T-helper 9 cell (primary cell): Measurements from ENCODE around the gene SPHKAP.
"Not testable (repeated sequence)": the region's sequence is repeated elsewhere in the genome, so short reads cannot be mapped to it uniquely, and the experiment has no call there.

ENCODE experiments used
- DNase-seq: peaks from one replicate; pipeline ENCODE4 v3.0.0-alpha.2; 2020
- total RNA-seq, 2 donors: gene quantifications; one replicate each; lab custom pipeline; 2026; lab: John Stamatoyannopoulos, UW

The SPHKAP gene
- 0 reads per million in 2 donors for total RNA-seq

DNA sequence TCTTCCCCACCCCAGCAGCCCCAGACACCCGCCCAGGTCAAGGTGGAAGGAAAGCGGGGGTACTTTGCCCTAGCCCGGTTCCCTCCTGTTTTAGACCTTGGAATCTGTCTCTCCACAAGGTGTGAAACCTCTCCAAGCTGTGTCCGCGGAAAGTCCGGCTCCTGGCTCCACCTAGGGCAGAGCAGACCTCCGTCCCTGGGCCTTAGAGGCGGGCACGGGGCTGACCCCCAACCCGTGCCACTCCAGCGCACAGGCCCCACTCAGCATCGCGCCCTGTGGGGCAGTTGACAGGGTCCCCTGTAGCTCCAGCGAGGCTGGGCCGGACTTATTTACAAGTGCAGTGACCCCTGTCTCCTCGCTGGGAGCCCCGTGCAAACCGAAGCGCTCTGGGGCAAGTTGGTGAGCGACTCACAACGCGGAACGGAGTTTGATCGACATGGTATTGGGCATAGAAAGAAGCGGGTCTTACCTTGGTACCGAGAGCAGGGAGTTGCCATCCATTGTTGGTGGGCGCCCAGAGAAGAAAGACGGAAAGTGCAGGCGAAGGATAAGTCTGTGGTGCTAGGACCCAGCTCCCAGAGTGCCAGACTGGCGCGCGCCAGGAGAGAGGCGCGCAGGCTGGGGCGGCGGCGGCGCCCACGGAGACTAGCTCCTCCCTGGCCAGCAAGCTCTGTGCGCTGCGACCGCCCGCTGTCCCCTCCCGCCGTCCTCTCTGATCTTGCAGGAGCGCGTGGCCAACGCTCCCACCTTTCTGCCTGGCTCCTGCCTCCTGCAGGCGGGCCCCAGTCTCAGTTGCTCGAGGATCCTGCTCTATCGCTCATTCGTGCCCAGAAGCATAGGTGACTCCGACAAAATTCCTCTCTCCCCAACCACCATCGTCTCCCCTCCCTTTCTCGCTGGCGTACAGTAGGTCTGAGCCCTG is at the start of gene SPHKAP:
SPHKAP (minus strand) TSS at position 590 of the 922 bp plus-strand sequence; CDS start at position 501, 89 bp downstream.
- DNase-seq, result no peak

GRCh38 chr2:228227466-228227865 is 46.0 kb upstream of the SPHKAP start:
- DNase-seq, result no peak

- no peak for DNase-seq
Observed at GRCh38 chr2:228224410-228224809, 42.9 kb upstream of the SPHKAP start.

GRCh38 chr2:228218593-228218992 is 37.1 kb upstream of the SPHKAP start:
- DNase-seq, result not testable (repeated sequence)

- DNase-seq, result no peak
Observed at GRCh38 chr2:228197504-228197903, 16.0 kb upstream of the SPHKAP start.

- no peak for DNase-seq
Observed at GRCh38 chr2:228180181-228181097, 1.0 kb downstream of the SPHKAP start.

DNA sequence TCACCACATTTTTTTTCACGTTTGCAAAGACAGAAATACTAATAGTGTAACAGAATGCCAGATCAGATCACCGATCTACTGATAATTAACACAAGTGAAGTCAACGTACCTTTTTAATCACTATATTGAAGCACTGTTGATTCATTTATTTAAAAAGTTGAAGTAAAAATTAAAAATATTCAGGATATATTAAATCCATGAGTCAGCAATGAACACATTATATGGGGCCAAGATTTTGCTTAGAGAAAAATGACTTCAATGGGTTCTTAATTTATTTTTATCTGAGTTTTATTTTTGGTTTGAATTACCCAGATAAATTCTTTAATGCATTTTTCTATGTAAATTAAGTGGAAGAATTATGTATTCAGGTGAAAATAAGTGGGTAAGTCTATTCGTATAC is 14.2 kb downstream of the SPHKAP start:
- no peak for DNase-seq

- DNase-seq, result no peak
Observed at GRCh38 chr2:228164718-228165117, 16.8 kb downstream of the SPHKAP start.

DNA sequence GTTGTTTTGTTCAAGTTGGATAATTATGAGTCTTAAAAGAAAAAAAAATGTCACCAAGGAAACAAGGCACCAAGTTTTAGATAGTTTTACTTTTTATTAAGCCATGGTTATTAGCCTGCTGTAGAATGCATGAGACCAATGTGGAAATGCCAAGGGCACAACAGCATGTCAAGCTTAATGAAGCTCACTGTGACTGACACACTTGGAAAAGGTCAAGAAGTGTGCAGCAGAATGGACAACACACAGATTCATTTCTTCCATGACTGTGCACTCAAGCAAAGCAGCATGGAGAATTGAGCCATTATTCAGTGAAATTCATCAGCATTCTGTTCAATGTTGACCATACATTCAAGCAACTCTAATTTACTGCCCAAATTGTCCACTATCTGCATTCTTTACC is 23.6 kb downstream of the SPHKAP start:
- DNase-seq, result no peak

DNA sequence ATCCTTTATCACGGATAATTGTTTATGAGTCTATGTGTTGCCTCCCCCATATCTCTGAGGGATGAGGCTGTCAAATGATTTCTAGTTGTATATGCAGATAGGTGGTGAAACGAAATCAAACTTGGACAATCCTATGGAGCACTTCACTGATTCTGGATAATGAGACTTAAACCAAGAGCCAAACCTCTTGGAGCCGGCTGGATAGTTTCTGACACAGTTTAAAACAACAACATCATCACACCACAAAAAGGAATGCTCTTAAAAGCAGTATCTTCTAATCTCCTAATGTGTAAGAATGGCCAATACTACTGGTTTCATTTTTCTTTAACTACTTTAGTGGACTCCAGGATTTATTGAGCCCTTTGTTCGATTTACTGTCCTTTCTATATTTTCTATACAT is 36.5 kb downstream of the SPHKAP start:
- no peak for DNase-seq

GRCh38 chr2:228140934-228141528 is 40.5 kb downstream of the SPHKAP start:
- no peak for DNase-seq

- DNase-seq, result no peak
Observed at GRCh38 chr2:228136027-228136426, 45.5 kb downstream of the SPHKAP start.

- no peak for DNase-seq
Observed at GRCh38 chr2:228135300-228135699, 46.2 kb downstream of the SPHKAP start.

DNA sequence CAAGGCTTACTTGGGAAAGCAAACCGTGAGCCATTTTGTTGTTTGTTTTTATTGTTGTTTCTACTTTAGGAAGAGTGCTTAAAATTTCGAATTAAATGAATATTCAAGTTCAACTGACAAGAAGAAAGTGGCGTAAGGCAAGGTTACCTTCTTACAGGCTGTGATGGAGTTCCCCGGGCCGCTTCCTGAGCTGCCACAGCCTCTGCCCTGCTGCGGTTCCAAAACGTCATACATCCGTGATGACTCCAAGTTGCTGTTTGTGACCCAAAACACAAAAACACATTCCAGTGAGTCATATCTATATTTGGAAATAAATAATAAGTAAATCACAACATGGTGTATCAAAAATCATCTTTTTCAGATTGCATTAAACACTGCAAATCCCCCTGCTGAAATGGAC is 49.7 kb downstream of the SPHKAP start:
- DNase-seq, result no peak

- no peak for DNase-seq
Observed at GRCh38 chr2:228126401-228126800, 55.1 kb downstream of the SPHKAP start.

DNA sequence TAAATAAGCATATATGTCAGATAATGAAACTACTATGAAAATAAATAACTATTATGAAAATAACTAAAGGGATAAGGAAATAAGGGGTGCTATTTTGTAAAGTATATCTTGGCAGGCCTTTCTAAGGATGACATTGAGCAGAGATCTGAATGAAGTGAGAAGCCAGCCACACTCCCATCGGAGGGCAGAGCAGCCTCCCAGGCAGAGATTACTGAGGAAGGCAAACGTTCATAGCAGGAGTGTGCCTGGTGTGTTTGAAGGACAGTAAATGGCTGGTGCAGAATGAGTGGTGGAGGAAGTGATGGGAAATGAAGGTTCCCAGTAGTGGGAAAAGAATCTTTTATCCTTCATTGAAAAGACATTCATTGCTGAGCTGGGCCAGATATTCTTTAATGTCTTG is 62.5 kb downstream of the SPHKAP start:
- DNase-seq, result no peak

- no peak for DNase-seq
Observed at GRCh38 chr2:228107846-228108245, 73.6 kb downstream of the SPHKAP start.

DNA sequence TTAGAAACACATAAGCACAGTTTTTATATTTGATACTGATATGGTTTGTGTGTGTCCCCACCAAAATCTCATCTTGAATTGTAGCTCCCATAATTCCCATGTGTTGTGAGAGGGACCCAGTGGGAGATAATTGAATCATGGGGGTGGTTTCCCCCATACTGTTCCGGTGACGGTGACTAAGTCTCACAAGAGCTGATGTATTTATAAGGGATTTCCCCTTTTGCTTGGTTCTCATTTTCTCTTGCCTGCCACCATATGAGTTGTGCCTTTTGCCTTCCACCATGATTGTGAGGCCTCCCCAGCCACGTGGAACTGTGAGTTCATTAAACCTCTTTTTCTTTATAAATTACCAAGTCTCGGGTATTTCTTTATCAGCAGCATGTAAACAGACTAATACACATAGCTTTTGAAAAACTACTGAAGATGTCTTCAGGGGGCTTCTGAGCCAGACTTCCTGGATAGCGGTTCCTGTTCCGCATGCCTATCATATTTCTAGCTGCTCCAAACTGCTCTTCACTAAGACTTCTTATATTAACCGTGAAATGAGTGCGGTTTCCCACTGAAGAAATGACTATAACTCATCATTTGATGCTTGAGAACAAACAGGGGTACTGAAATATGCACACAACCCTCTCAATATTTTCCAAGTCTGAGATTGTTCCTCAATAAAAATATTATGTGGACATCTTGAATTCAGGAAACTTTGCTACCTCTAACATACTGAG is 75.8 kb downstream of the SPHKAP start:
- DNase-seq, result no peak

DNA sequence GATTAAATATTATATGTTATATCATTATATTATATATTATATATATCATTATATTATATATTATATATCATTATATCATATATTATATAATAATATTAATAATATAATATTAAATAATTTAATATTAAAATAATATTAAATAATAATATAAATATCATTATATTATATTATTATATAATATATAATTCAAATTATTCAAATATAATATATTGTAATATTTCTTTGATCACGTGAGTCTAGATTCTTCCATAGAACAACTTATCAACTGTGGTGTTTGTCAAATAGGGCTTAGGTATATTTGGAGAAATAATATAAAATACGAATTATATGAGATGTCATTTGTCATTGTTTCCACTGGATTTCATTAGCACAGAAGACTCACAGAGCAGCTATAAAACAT is 77.3 kb downstream of the SPHKAP start:
- DNase-seq, result no peak

- no peak for DNase-seq
Observed at GRCh38 chr2:228103379-228103778, 78.1 kb downstream of the SPHKAP start.

DNA sequence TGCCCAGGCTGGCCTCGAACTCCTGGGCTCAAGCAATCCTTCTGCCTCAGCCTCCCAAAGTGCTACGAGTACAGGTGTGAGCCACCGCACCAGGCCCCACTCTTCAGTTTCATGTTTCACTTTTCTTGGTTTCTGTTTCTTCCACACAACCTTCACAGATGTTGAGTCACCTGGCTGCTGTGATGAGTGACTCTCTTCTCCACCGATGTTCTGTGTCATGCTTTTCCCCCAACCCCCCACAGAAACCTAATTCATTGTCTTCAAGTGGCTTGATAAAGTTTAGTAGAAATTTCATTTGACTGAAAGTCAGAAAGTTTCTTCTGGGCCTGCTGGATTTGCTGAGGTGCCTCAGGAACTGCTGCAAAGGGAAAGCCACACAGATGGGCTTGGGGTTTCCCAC is 78.5 kb downstream of the SPHKAP start:
- no peak for DNase-seq

DNA sequence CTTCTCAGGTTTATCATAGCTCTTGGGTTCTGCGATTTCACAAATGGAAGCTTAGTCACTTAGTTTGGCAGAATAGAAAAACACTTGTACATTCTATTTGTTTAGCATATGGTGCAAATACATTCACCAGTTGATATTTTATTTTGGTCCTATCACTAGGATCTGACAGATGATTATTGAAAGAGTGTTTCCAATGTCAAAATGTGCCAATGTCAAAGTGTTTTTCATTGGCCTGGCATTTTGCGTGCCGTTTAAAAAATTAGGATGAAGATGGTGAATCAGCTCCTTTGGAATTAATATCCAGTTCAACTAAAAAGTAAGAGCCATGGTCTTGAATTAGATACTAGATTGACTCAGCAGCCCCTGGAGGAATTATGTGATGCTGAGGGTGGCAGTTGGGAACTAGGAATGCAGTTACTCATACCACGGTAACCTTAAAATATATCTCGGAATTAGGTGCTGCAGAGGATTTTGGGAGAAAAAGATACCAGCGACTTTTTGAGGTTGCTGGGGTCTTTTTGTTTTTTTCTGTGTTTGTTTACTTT is 87.0 kb downstream of the SPHKAP start:
- DNase-seq, result no peak
